HFF-Myc (cell line): ENCODE results near the gene PRDX5.

Experiments
- DNase-seq: peaks from one replicate; pipeline ENCODE4 v3.0.0-alpha.2; 2011; ENCODE audit warnings: low read depth; ENCODE audit errors: extremely low read depth
- H3K4me3 ChIP-seq: replicated peaks from 2 replicates; pipeline ENCODE4 v1.5.1; 2011; ENCODE audit warnings: low read depth, mild to moderate bottlenecking, control low read depth, low read length
- TF ChIP-seq, protein P1 (sequence below): IDR thresholded peaks from 2 replicates; pipeline ENCODE4 v1.5.1; 2012; ENCODE audit warnings: mild to moderate bottlenecking, low read depth, low read length, control low read depth; ENCODE audit errors: missing control alignments

The PRDX5 gene

DNA sequence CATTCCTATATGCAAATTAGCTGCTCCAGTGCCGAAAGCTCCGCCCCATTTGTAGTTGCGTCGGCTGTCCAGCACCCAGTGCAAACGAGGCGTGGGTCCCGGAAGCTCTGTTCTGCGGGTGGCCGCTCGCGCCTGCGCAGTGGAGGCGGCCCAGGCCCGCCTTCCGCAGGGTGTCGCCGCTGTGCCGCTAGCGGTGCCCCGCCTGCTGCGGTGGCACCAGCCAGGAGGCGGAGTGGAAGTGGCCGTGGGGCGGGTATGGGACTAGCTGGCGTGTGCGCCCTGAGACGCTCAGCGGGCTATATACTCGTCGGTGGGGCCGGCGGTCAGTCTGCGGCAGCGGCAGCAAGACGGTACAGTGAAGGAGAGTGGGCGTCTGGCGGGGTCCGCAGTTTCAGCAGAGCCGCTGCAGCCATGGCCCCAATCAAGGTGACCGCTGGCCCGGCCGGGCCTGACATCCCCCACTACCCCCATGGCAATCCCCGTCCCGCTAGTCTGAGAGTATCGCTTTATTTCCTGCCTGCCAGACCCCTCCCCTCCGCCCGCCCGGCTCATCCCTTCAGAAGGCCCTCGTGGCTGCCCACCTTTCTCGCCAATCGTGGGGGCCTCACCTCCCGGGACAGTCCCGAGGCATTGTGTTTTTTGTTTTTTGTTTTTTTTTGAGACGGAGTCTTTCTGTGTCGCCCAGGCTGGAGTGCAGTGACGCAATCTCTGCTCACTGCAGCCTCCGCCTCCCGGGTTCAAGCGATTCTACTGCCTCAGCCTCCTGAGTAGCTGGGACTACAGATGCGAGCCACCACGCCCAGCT, at the start of gene PRDX5:
TSS of gene PRDX5 (plus strand) at position 161 of the 805 bp plus-strand sequence. CDS start at position 256, 95 bp downstream.
- TF ChIP-seq, protein P1, sequence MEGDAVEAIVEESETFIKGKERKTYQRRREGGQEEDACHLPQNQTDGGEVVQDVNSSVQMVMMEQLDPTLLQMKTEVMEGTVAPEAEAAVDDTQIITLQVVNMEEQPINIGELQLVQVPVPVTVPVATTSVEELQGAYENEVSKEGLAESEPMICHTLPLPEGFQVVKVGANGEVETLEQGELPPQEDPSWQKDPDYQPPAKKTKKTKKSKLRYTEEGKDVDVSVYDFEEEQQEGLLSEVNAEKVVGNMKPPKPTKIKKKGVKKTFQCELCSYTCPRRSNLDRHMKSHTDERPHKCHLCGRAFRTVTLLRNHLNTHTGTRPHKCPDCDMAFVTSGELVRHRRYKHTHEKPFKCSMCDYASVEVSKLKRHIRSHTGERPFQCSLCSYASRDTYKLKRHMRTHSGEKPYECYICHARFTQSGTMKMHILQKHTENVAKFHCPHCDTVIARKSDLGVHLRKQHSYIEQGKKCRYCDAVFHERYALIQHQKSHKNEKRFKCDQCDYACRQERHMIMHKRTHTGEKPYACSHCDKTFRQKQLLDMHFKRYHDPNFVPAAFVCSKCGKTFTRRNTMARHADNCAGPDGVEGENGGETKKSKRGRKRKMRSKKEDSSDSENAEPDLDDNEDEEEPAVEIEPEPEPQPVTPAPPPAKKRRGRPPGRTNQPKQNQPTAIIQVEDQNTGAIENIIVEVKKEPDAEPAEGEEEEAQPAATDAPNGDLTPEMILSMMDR, result peak; percentile 11
- peak within 1 kb of the TSS; percentile 92 for H3K4me3 ChIP-seq
- DNase-seq, result peak; percentile 82

DNA sequence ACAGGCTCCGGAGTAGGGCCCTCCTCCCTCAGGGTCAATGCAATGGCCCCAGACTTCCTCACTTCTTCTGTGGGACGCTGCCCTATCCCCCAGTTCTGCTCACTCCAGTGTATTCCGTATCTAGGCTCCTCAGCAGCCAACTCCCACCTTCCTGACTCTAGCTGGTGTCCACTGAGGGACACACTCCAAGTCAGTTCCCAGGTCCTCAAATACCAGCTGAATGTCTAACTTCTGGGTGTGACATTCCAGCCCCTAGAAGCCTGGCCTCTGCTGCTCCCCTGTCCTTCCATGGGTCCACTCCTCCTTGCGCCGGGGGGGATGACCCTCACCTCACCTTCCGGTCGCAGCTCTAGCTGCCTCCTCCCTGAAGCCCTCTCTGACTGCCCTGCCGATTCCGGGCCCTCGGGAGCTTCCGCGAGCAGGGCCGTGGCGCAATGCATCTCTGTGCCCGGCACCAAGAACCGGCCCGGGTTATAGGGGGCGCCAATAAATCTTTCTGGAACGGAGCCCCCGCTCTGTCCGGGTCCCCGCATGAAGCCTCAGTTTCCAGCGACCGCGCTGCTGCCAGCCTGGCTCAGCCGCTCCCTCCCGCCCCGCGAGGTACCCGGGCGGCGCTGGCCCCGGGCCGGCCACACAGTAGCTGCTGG, 48.9 kb upstream of the PRDX5 start:
- H3K4me3 ChIP-seq, result peak overlapping the region; percentile 69
- TF ChIP-seq, protein P1, result no peak
- no peak for DNase-seq

DNA sequence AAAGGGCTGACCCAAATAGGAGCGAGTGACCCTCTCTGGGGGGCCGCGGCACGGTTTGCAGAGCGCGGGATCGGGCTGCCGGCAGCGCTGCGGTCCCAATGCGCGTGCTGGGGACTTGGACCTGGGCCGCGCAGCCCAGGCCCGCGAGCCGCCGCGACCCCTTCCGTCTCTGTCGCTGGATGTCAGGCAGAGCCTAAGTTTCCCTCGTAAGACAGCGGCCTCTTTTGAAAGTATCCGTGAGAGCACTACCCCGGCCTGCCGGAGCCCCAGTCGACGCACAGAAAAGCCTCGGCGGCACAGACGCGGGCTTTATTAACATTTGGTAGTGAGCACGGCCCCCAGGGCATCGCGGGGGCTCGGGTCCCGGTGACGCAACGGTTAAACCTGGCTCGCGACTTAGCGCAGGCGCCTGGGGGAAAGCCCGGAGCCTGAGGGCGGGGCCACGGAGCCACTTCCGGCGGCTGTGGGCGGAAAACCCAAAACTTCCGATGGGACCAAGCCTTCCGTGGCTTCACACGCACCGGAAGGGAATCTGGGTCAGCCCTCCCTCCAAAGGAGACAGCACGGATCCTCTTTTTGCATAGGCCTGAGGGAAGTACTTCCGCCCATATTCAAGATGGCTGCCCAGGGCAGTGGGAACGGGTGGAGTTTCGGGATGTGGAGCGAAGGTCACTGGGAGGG, 48.2 kb upstream of the PRDX5 start:
- DNase-seq, result peak; percentile 100
- H3K4me3 ChIP-seq, result peak overlapping the region; percentile 69
- TF ChIP-seq, protein P1, result no peak

DNA sequence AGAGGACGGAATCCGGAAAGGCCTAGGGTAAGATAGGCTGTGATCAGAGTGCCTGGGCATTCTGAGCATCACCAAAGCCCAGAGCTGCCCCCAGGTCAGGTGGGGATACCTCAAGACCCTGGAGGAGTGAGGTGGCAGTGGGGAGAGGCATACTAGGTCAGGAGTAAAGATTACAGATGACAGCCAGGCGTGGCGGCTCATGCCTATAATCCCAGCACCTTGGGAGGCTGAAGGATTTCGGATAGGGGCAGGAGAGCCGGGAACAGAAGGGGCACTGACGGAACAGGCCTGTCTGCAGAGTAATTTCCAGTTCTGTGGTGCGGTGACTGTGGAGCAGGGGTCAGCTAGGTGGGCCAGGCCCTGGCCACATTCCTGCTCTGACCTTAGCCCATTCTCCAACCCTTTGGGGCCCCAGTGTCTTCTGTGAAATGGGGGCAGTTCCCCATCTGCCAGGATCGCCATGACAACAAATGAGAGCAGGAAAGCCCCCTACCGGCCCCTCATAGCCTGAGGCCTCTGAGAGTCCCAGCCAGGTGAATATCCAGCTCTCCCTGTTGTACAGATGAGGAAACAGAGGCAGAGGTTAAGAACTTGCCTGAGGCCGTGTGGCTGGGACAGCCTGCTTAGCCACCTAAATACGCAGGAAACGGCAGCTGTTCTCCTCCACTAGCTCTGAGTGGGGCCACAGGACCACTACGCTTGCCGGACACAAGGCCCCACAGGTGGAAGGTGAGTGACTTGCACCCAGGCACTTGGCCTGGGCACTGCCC, 42.7 kb upstream of the PRDX5 start:
- DNase-seq, result no peak
- TF ChIP-seq, protein P1, result no peak
- no peak overlapping the region for H3K4me3 ChIP-seq

DNA sequence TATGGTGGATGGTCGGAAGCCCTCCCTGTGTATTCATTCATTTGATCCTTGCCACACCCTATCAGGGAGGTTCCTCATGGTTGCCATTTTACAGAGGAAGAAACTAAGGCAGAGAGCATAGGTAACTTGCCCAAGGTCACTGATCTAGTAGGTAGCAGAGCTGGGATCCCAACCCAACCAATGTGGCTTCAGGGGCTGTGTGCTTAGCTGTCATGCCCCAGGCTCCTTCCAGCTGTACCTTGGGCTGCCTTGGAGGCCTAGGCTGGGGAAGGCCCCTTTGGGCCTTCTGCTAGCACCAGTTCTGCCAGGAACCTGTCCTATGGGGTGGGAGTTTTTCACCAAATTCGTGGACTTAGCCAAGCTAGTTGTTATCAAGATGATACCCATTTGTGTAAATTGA, 42.1 kb upstream of the PRDX5 start:
- TF ChIP-seq, protein P1, result no peak
- H3K4me3 ChIP-seq, result no peak overlapping the region
- no peak for DNase-seq

DNA sequence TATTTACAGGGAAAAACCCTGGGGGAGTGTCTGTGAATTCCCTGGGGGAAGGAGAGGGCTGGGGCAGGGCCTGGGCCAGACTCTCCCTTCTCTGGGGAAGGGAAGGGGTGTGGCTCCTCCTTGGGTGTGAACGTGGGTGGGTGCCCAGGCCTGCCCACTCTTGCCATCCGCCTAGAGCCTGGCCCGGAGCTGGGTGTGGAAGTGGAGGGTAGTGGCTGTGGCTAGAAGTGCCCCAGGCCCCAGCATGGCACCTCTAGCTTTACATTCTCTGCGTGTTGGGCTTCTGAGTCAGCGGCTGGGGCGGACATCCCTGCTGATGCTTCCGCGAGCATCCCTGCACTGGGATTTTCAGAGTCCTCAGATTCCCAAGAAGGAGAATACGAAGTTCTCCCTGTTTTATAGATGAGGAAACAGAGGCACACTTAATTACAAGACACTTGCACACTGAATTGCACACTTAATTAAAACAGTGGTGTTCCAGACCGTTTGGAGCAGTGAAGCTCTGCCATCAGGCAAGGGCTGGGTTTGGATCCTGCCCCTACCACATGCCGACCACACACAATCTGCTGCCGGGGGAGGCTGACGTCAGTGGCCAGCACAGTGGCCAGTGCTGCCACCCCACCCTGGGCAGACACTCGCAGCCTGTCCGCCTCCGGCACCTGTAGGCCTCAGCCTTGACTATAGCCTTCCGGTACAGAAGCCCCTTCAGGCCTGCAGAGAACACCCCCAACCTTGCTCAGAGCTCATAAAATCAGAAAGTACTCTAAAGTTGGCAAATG, 41.1 kb upstream of the PRDX5 start:
- TF ChIP-seq, protein P1, result no peak
- DNase-seq, result no peak
- no peak overlapping the region for H3K4me3 ChIP-seq
